ENCODE measurements around the gene PIK3CA.
"Not testable (repeated sequence)": the region's sequence is repeated elsewhere in the genome, so short reads cannot be mapped to it uniquely, and the experiment has no call there.

PIK3CA gene

DNA sequence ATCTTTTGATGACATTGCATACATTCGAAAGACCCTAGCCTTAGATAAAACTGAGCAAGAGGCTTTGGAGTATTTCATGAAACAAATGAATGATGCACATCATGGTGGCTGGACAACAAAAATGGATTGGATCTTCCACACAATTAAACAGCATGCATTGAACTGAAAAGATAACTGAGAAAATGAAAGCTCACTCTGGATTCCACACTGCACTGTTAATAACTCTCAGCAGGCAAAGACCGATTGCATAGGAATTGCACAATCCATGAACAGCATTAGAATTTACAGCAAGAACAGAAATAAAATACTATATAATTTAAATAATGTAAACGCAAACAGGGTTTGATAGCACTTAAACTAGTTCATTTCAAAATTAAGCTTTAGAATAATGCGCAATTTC lies 86.0 kb downstream of the PIK3CA start:
- H3K36me3 ChIP-seq (ENCODE audit: low read depth): peaks cover 34% of the 10 kb centered on the region
- H3K27me3 ChIP-seq (ENCODE audit: insufficient read depth, poor library complexity, severe bottlenecking): no peaks in the 10 kb centered on the region
- no peak overlapping the region for H3K27ac ChIP-seq (ENCODE audit: poor library complexity, severe bottlenecking)
- no peak overlapping the region for H3K4me3 ChIP-seq (ENCODE audit: severe bottlenecking)
- TF ChIP-seq, protein P1, sequence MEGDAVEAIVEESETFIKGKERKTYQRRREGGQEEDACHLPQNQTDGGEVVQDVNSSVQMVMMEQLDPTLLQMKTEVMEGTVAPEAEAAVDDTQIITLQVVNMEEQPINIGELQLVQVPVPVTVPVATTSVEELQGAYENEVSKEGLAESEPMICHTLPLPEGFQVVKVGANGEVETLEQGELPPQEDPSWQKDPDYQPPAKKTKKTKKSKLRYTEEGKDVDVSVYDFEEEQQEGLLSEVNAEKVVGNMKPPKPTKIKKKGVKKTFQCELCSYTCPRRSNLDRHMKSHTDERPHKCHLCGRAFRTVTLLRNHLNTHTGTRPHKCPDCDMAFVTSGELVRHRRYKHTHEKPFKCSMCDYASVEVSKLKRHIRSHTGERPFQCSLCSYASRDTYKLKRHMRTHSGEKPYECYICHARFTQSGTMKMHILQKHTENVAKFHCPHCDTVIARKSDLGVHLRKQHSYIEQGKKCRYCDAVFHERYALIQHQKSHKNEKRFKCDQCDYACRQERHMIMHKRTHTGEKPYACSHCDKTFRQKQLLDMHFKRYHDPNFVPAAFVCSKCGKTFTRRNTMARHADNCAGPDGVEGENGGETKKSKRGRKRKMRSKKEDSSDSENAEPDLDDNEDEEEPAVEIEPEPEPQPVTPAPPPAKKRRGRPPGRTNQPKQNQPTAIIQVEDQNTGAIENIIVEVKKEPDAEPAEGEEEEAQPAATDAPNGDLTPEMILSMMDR (IDR thresholded peaks at IDR 0.05; ENCODE audit: poor library complexity, severe bottlenecking): no peak
- DNase-seq (ENCODE audit: low spot score) (no peak), ATAC-seq (ENCODE audit: low read depth) (no peak)
- no peaks in the 10 kb centered on the region for H3K9me3 ChIP-seq (ENCODE audit: severe bottlenecking)
- H3K4me1 ChIP-seq (ENCODE audit: insufficient read depth, poor library complexity, severe bottlenecking): no peaks in the 10 kb centered on the region

DNA sequence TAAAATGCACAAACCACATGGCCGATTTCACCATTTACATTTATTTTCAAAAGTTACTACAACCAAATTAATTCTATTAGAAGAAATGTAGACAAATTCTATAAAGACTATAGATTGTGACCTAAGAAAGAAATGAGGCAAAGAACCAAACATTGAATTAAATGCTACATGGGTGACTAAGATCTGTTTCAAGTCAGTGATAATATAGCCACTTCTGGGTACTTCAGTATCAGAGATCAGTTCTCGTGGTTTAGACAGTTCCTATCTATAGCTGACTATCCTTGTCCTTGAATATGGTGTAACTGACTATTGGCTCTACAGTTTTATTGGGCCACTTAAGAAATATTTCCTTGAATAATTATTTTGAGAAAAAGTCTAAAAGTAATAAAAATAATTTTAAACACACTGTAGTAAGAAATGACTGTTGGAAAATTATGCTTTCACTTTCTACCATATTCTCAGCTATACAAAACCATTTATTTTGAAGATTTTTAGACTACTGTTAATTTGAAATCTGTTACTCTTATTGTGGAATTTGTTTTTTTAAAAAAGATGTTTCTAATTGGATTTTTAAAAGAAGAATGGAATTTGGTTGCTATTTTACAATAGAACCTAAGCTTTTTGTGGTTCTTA lies 88.6 kb downstream of the PIK3CA start:
- no peak for ATAC-seq (ENCODE audit: low read depth)
- no peak overlapping the region for H3K27ac ChIP-seq (ENCODE audit: poor library complexity, severe bottlenecking)
- H3K36me3 ChIP-seq (ENCODE audit: low read depth): peaks cover 21% of the 10 kb centered on the region
- no peak overlapping the region for H3K4me3 ChIP-seq (ENCODE audit: severe bottlenecking)
- no peak for DNase-seq (ENCODE audit: low spot score)
- TF ChIP-seq, protein P1 (IDR thresholded peaks at IDR 0.05; ENCODE audit: poor library complexity, severe bottlenecking): no peak
- H3K9me3 ChIP-seq (ENCODE audit: severe bottlenecking): no peaks in the 10 kb centered on the region
- H3K27me3 ChIP-seq (ENCODE audit: insufficient read depth, poor library complexity, severe bottlenecking): no peaks in the 10 kb centered on the region
- no peaks in the 10 kb centered on the region for H3K4me1 ChIP-seq (ENCODE audit: insufficient read depth, poor library complexity, severe bottlenecking)

DNA sequence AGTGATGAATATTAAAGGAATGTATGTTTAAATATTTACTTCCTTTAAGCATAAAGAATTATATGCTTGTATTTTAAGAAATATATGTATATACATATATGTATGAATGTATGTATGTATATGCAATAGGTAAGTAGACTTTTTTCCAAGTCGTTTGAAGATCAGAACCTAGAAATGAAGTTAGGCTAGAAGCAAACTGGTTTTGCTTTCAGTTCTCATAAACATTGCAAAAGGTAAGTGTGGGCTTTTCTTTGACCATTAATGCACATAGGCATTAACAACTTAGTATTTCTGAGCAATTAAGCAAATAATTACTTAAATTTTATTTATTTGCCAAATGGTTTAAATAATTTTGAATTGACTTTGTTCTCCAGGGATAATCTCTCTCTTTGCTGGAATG lies 92.1 kb downstream of the PIK3CA start:
- not testable (repeated sequence) for H3K36me3 ChIP-seq (ENCODE audit: low read depth); H3K9me3 ChIP-seq (ENCODE audit: severe bottlenecking); ATAC-seq (ENCODE audit: low read depth); DNase-seq (ENCODE audit: low spot score); H3K27me3 ChIP-seq (ENCODE audit: insufficient read depth, poor library complexity, severe bottlenecking); H3K27ac ChIP-seq (ENCODE audit: poor library complexity, severe bottlenecking); H3K4me3 ChIP-seq (ENCODE audit: severe bottlenecking); H3K4me1 ChIP-seq (ENCODE audit: insufficient read depth, poor library complexity, severe bottlenecking)

DNA sequence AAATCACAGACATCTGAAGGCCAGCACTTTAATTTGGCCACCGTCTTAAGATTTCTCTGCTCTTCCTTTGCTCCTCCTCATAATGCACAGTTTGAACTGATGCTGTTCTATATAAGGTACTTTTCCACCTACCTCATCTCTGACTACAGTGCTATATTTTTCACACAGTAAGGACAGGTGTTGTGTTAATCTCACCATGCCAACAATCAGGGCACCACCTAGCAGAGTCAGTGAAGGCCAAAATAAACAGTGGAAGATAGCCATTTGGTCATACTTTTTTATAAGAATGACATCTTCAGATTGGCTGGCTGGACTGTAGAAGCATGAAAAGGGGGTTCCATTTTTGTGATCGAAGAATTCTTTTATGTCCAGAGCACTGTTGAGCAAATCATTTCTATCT lies 94.7 kb downstream of the PIK3CA start:
- ATAC-seq (ENCODE audit: low read depth); DNase-seq (ENCODE audit: low spot score): not testable (repeated sequence)

DNA sequence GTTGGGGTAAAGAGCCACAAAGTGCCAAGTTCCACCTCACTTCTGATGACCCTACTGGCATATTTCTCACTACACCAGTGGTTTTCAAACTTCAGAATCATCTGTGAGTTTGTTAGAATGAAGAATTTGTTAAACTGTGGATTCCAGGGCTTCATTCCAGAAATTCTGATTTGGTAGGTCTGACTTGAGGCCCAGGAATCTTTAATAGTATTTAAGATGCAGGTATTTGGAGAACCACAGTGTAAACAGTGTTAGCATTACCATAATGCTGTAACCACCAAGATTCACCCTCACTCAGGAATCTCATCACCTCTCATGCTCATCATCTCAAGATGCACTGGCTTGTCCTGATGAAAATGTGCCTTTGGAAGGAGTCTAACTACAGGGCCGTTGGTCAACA lies 96.7 kb downstream of the PIK3CA start:
- Histone ChIP-seq H3K36me3 (ENCODE audit: low read depth) (no peaks in the 10 kb centered on the region), H3K9me3 (ENCODE audit: severe bottlenecking) (no peaks in the 10 kb centered on the region), H3K4me3 (ENCODE audit: severe bottlenecking) (no peak overlapping the region), H3K27me3 (ENCODE audit: insufficient read depth, poor library complexity, severe bottlenecking) (no peaks in the 10 kb centered on the region), H3K27ac (ENCODE audit: poor library complexity, severe bottlenecking) (no peak overlapping the region), H3K4me1 (ENCODE audit: insufficient read depth, poor library complexity, severe bottlenecking) (no peaks in the 10 kb centered on the region)
- DNase-seq (ENCODE audit: low spot score) (no peak), ATAC-seq (ENCODE audit: low read depth) (no peak)
- TF ChIP-seq, protein P1 (IDR thresholded peaks at IDR 0.05; ENCODE audit: poor library complexity, severe bottlenecking): no peak

More for the DNA sequence above, 94.7 kb downstream of the PIK3CA start:
- H3K27me3 ChIP-seq (ENCODE audit: insufficient read depth, poor library complexity, severe bottlenecking); H3K4me3 ChIP-seq (ENCODE audit: severe bottlenecking); H3K4me1 ChIP-seq (ENCODE audit: insufficient read depth, poor library complexity, severe bottlenecking); H3K27ac ChIP-seq (ENCODE audit: poor library complexity, severe bottlenecking); H3K36me3 ChIP-seq (ENCODE audit: low read depth); H3K9me3 ChIP-seq (ENCODE audit: severe bottlenecking): not testable (repeated sequence)

DNA sequence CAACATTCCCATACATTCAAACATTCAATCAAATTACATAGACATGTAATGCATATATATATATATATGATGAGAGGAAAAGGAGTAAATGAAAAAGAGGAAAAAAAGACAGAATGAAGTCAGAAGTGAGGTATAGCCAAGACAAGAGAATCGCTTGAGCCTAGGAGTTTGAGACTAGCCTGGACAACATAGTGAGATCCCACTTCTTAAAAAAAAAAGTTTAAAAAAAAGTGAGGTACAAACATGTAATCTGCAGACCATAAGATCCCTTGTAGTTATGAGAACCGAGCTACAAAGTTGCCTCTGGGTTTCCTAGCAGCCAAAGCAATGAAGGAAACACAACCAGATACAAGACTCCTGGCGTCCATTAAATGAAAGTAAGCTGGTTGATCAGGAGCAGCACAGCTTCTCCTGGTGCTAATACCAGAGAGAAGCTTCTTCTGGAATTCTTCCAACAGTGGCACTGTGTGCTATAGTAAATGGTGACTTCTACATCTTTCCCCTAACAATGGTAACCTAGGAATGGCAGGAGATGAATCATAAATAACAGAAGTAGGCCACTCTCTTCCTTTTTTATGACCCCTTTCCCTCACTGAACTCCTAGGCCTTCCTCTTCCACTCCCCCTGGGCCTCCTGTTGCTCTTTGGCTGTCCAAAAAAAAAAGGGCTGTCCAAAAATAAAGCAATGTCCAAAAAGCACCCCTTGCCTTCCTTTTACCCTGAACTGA lies 99.3 kb downstream of the PIK3CA start:
- Histone ChIP-seq H3K4me1 (ENCODE audit: insufficient read depth, poor library complexity, severe bottlenecking) (no peaks in the 10 kb centered on the region), H3K9me3 (ENCODE audit: severe bottlenecking) (no peaks in the 10 kb centered on the region), H3K27me3 (ENCODE audit: insufficient read depth, poor library complexity, severe bottlenecking) (no peaks in the 10 kb centered on the region), H3K36me3 (ENCODE audit: low read depth) (no peaks in the 10 kb centered on the region), H3K27ac (ENCODE audit: poor library complexity, severe bottlenecking) (no peak overlapping the region), H3K4me3 (ENCODE audit: severe bottlenecking) (no peak overlapping the region)
- ATAC-seq (ENCODE audit: low read depth) (no peak), DNase-seq (ENCODE audit: low spot score) (no peak)
- TF ChIP-seq, protein P1 (IDR thresholded peaks at IDR 0.05; ENCODE audit: poor library complexity, severe bottlenecking): no peak

All from RWPE2 (cell line).